HEK293T (cell line): ENCODE data around the gene SPATA6L.

Experiments
- FOXK2 ChIP-seq: fragments of 450-650 bp; IDR thresholded peaks from 2 replicates; pipeline ENCODE4 v1.6.1; 2016; ENCODE audit warnings: mild to moderate bottlenecking
- NFRKB ChIP-seq: fragments of 450-650 bp; IDR thresholded peaks from 2 replicates; pipeline ENCODE4 v1.6.1; 2016; ENCODE audit warnings: mild to moderate bottlenecking, moderate library complexity
- TARDBP ChIP-seq: fragments of 450-650 bp; IDR thresholded peaks from 2 replicates; pipeline ENCODE4 v1.6.1; 2016

- TF ChIP-seq TARDBP (no peak), NFRKB (no peak), FOXK2 (no peak)
Measured at GRCh38 chr9:4581861-4582565, 84.3 kb downstream of the SPATA6L start.
